GM19351 (cell line): ENCODE data around the gene KRTAP10-6.
"Not testable (repeated sequence)": the region's sequence is repeated elsewhere in the genome, so short reads cannot be mapped to it uniquely, and the experiment has no call there.

Experiments used
- ATAC-seq: cut with Tn5 transposase; IDR thresholded peaks from one replicate; pipeline ENCODE4 v1.9.1; 2021; ENCODE audit warnings: mild to moderate bottlenecking, moderate library complexity; ENCODE audit not compliant: unreplicated experiment

The KRTAP10-6 gene

DNA sequence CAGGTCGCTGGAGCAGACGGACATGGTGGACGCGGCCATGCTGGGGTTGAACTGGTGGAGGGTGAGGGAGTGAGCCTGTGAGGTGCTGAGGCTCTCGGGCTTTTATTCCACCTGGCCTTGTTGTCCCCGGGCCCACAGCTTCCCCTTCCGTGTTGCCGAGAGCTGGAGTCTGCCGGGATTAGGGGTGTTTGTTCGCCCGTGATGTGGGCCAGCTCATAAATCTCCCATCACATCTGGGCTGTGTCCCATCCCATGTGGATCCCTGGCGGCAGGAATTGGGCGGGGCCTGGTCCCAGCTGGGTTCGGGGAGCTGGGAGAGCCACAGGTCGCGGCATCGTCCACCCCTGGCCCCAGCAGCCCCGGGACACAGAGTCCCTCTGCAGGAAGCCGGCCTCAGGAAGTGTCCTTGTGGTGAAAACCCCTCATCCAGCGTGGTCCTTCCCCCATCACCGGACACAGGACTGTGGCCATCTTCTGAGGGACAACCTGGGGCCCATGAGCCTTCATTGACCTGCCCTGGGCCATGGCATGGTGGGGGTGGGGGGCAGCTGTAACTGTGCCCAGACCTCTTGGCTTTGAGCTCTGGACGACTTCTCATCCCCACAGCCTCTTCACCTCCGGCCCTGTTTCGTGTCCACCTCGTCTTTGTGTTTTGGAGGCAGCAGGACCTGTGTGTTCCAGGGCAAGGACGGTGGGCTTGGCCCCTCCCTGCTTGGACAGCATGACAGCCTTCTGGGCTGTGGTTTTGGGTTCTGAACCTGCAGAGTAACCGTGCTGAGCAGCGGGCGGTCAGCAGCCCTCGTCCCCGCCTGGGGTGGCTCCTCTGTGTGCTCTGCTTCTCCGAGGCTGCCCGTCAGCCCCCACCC, at the start of gene KRTAP10-6:
Gene KRTAP10-6 (minus strand): TSS at position 60 of the 866 bp plus-strand sequence. CDS start 21 bp downstream, at position 39.
- ATAC-seq: no peak

DNA sequence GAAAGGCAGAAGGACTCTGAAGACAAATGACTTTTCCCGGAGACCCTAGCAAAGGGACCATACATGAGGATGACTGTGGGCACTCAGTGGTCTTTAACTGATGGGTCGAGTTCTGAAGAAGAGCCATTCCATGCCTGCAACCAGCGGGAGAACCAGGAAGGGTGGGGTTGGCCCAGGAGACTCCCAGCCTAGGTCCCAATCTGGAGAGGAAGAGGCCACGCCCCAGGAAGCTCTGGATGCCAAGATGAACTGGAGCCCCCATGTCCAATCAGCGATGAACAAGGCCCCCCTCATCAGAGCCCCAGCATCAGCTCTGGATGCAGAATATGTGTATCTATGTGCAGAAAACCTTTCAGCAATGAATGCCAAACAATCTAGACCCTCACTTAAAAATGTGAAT, 48.5 kb upstream of the KRTAP10-6 start:
- no peak for ATAC-seq

DNA sequence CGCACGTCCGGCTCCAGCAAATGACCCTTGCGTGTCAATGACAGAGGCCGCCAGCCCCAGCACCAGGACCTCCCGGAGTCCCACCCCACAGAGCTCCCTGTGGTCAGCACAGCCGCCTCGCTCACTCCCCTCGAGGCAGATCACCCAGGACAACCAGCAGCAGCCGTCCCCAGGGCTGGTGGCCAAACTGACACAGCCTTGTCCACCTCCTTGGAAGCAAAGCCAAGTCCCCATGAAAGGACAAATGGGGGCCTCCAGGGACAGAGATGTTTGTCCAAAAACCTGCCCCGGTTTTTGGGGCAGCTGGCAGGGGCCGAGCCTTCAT, 47.0 kb upstream of the KRTAP10-6 start:
- no peak for ATAC-seq

DNA sequence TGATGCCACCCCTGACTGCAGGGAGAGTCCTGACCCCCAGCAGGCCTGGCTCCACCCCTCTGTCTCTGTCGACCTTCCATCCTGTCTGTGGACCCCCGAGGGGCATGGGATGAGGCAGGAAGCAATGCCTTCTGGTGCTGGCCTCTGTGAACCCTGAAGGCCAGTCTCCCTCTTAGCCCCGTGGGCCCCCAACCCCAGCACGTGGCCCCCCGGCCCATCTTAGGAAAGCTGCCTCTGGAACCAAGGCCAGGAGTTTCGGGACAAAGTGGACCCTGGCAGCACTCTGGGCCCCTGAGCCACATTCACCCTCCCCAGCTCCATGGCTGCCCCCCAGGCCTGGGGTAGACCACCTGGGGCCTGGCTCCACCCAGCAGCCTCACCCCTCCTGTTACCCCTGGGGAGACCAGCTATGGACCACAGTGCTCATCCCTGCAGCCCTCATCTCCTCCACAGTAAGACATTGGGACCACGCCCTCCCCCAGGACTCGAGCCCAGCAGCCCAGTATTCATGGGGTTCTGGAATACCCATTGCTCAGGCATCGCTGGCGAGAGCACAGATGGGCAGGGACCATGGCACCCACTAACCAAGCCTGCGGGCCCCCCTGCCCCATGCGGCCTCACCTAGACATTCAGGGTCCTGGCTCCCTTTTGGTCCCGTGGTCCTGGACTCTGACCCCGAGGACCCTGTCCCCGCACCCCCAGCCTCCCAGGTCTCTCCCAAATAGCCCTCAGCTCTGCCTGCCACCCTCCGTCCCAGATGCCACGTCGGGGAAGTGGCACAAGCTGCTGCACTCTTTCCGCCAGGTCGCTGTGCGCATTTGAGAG, 46.4 kb upstream of the KRTAP10-6 start:
- ATAC-seq: not testable (repeated sequence)

- ATAC-seq: not testable (repeated sequence)
Observed at GRCh38 chr21:44637851-44638348, 45.6 kb upstream of the KRTAP10-6 start.

GRCh38 chr21:44637018-44637850, 44.9 kb upstream of the KRTAP10-6 start, which contains the start of gene KRTAP10-10:
Gene KRTAP10-10, plus strand, starts transcription at chr21:44637356. Its CDS starts 62 bp downstream, at chr21:44637418.
- ATAC-seq: no peak

DNA sequence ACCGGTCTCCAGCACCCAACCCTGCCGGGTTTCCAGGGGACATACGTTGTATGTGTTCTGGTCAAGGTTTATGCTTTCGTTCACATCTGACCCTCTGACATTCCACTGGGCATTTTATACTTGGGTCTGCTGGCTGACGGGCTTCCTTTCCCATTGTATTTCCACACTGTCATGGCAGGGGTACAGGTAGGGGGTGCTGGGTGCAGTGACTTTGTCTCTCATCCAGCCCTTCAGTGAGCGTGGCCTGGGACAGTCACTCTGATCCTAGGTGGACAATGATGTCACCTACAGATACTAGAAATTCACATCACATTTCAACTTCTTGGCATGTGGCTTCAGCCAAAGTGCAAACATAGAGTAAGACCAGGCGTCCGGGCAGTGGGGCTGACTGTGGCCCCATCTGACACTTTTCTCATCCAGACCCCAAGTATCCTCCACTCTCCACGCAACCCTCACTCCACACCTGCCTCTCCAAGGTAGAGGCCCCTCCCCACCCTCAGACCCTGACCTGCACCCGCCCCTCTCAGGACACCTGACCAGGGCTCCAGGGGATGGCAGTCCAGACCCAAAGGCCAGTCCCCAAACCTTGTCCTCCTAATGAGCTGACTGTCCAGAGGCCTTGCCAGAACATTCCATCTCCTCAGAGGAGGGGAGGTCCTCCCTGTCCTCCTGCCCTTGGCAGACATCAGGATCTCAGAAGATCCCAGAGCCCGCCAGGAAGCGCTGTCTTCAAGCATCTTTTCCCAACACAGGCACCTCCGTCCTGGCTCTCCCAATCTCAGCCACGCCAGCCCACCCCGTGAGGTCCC, 44.1 kb upstream of the KRTAP10-6 start:
- no peak for ATAC-seq

- no peak for ATAC-seq
Observed at GRCh38 chr21:44632067-44632466, 39.8 kb upstream of the KRTAP10-6 start.

DNA sequence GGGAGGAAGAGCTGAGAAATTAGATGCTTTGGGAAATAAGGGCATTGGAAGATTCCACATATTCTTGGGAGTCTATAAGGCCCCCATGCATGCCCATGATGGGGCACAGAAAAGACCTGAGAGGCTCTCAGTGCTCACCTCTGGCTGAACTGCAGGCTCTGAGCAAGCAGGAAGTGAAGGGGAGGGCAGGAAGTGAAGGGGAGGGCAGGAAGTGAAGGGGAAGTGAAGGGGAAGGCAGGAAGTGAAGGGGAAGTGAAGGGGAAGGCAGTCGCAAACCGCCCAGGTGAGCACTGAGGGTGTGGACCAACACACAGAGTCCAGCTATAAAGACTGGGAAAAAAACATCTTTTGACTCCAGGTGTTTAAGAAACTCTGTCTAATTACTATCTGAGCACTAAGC, 38.1 kb upstream of the KRTAP10-6 start:
- ATAC-seq: no peak

GRCh38 chr21:44628707-44629391, 36.5 kb upstream of the KRTAP10-6 start:
- ATAC-seq: no peak

DNA sequence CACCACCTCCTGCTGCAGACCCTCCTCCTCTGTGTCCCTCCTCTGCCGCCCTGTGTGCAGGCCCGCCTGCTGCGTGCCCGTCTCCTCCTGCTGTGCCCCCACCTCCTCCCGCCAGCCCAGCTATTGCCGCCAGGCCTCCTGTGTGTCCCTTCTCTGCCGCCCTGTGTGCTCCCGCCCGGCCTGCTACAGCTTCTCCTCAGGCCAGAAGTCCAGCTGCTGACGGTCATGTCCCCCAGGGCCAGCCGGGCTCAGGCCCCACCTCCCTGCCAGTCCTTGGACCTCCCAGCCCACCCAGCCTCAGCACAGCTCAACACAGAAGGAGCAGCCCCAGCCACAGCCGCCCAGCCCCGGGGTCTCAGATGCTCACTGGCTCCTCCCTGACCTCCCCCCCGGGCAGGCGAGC, 35.5 kb upstream of the KRTAP10-6 start:
- ATAC-seq: not testable (repeated sequence)

DNA sequence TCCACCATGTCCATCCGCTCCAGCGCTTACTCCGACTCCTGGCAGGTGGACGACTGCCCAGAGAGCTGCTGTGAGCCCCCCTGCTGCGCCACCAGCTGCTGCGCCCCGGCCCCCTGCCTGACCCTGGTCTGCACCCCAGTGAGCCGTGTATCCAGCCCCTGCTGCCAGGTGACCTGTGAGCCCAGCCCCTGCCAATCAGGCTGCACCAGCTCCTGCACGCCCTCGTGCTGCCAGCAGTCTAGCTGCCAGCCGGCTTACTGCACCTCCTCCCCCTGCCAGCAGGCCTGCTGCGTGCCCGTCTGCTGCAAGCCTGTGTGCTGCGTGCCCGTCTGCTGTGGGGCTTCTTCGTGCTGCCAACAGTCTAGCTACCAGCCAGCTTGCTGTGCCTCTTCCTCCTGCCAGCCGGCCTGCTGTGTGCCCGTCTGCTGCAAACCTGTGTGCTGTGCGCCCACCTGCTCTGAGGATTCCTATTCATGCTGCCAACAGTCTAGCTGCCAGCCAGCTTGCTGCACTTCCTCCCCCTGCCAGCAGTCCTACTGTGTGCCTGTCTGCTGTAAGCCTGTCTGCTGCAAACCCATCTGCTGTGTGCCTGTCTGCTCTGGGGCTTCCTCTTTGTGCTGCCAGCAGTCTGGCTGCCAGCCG, 35.0 kb upstream of the KRTAP10-6 start:
- ATAC-seq: not testable (repeated sequence)

DNA sequence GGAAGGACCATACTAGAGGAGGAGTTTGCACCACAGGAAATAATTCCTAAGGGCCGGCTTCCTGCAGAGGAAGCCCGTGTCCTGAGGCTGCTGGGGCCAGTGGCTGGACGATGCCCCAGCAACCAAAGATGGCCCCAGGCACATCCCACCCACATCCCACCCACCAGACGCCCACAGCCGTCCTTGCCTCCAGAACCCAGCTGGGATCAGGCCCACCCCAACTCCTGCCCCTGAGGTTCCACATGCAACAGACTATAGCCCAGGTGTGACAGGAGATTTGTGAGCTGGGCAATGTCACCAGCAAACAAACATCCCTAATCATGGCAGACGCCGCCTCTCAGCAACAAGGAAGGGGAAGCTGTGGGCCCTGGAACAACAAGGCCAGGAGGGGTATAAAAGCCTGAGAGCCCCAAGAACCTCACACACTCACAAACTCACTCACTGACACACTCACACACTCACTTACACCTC, 34.4 kb upstream of the KRTAP10-6 start, which contains the start of gene KRTAP10-9:
Gene KRTAP10-9 (plus strand): TSS at position 421 of the 471 bp plus-strand sequence. CDS start 79 bp downstream, outside the sequence.
- ATAC-seq: no peak

DNA sequence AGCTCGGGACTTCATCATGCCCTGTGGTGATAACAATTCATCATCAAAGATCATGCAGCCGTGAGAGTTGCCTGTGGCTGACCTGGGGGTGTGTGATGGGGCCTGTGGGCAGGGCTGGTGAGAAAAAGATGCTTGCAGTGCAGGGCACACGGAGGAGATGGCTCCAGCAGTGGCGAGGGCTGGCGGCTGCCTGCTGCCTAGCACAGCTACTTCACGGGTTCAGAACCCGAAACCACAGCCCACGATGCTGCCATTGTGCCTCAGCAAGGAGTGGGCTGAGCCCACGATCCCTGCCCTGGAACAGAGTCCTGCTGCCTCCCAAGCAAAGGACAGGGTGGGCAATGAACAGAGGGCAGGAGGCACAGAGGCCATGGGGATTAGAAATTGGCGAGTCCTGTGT, 34.0 kb upstream of the KRTAP10-6 start:
- ATAC-seq: no peak

DNA sequence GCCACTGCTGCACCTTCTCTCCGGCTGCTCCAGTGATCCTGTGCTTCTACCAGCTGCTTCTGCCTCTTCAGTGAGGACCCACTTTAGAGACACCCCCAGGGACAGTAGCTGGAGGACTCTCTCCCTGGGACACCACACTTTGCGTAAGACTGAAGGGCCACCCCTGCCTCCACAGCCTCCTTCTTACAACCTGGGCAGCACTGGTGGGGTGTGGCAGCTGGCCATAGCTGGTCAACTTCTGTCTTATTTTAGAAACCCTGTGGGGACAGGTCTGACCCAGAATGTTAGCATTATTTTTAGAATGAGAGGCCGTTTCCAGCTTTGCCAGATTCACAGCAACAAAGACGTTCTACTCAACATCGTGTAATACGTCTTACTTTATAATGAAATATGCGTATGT, 33.5 kb upstream of the KRTAP10-6 start:
- no peak for ATAC-seq

DNA sequence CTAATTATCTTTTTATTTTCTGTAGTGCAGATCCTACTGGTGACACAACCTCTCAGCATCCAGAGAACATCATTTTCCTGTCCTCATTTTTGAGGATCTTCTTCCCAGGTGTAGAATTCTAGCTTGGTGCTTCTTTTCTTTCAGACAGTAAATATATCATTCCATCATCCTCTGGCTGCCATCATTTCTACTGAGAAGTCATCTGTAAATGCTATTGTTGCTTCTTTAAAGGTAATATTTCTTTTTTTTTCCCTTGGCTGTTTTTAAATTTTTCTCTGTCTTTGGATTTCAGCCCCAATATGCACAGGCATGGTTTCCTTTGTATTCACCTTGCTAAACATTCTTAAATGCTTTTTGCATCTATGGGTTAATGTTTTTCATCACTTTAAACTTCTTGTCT, 31.3 kb upstream of the KRTAP10-6 start:
- ATAC-seq: no peak

GRCh38 chr21:44619886-44620285, 27.6 kb upstream of the KRTAP10-6 start:
- no peak for ATAC-seq

- no peak for ATAC-seq
Observed at GRCh38 chr21:44618909-44619308, 26.6 kb upstream of the KRTAP10-6 start.

DNA sequence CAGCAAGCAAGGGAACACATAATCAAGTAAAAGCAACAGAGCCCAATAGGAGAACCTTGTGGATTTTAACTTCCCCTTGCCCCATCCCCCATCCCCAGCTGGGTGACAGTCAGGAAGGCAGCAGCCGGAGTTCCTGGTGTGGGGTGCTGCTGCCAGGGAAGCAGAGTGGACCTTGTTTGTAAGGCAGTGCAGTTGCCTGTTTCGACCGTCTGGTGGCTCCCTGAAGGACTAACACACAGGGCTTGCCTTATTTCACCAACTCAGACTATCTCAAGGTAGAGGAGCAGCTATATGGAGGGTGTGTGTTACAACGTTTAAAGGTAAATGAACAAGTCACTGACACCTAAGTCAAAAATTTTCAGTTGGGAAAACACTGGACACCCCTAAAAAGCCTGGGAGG, 26.2 kb upstream of the KRTAP10-6 start:
- no peak for ATAC-seq
